HG03521 (cell line): ENCODE measurements around the gene NETO2.
A peak's percentile ranks its signal among the peaks of the same experiment; 100 is the strongest.
"Not testable (repeated sequence)": the region's sequence is repeated elsewhere in the genome, so short reads cannot be mapped to it uniquely, and the experiment has no call there.

ENCODE experiments used
- ATAC-seq: cut with Tn5 transposase; IDR thresholded peaks from one replicate; pipeline ENCODE4 v1.9.1; 2021; ENCODE audit warnings: mild to moderate bottlenecking, moderate library complexity; ENCODE audit not compliant: unreplicated experiment

Gene NETO2, protein sequence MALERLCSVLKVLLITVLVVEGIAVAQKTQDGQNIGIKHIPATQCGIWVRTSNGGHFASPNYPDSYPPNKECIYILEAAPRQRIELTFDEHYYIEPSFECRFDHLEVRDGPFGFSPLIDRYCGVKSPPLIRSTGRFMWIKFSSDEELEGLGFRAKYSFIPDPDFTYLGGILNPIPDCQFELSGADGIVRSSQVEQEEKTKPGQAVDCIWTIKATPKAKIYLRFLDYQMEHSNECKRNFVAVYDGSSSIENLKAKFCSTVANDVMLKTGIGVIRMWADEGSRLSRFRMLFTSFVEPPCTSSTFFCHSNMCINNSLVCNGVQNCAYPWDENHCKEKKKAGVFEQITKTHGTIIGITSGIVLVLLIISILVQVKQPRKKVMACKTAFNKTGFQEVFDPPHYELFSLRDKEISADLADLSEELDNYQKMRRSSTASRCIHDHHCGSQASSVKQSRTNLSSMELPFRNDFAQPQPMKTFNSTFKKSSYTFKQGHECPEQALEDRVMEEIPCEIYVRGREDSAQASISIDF

DNA sequence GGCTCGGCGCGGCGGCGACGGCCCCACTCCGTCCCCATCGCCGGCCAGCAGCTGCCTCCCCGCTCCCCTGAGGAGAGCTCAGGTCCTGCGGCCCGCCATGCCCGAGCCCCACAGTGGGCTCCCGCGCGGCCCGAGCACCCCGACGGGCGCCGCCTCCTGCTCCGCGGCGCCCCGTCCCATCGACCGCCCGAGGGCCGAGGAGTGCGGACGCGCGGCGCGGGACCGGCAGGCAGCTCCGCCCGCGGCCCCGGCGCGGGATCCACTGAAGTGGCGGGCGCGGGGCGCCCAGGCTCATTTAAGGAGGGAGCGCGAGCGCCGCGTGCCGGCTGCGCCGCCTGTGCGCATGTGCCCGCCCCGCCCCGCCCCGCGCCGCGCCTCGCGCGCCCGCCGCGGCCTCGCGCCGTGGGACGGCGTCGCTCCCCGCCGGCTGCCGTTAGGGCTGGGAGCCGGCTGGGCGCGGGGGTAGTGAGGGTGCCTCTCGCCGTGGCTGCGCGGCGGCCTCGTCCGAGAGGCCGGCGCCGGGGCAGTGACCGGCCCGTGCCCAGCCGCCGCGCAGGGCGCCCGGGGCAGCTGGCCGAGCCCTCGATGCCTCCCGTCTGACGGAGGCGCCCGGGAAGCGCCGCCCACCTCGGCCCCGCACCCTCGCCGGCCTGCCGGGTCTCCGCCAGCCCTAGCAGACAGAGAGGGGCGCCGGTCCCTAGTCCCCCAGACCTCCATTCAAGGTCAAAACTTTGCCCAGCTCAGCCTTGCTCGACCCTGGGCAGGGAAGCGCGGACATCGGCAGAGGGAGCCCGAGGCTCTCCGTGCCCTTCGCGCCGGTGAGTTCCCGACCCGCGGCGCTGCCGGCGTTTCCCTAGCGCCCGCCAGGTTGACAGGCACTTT is at the start of gene NETO2:
TSS of gene NETO2 (minus strand) at position 269 of the 882 bp plus-strand sequence. CDS start 333 bp downstream, outside the sequence.
- ATAC-seq = peak; percentile 47

DNA sequence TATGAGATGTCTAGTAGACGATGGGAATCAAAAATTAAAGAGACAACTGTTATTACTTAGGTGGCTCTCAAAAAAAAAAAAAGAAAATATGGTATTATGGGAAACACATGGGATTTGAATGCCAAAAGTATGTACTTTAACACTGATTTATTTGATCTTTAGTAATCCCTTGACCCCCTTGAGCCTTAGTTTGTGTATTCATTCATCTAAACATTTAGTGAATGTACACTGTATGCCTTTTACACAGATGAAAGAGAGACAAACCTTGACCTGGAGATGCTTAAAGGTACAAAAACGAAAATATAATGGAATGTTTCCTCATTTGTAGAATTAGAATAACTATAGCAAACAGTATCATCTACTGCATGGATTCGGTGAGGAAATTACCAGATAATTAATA is 38.6 kb upstream of the NETO2 start:
- no peak for ATAC-seq

DNA sequence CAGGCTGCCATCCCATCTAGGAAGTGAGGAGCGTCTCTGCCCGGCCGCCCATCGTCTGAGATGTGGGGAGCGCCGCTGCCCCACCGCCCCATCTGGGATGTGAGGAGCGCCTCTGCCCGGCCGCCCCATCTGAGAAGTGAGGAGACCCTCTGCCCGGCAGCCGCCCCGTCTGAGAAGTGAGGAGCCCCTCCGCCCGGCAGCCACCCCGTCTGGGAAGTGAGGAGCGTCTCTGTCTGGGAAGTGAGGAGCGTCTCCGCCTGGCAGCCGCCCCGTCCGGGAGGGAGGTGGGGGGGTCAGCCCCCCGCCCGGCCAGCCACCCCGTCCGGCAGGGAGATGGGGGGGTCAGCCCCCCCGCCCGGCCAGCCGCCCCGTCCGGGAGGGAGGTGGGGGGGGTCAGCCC is 37.3 kb upstream of the NETO2 start:
- not testable (repeated sequence) for ATAC-seq

DNA sequence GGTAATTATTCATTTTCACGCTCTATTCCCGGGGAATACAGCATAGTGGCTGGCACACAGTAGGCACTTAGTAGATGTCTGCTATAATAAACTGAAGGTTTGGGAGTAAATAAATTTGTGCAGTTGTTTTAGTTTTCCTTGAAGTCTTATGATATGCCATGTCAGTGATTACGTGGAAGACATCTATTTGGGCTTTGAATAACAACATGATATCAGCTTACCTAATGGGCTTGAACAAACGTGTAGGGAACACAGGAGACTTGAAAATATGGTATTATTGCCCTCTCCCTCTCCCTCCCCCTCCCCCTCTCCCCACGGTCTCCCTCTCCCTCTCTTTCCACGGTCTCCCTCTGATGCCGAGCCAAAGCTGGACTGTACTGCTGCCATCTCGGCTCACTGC is 36.3 kb upstream of the NETO2 start:
- no peak for ATAC-seq

DNA sequence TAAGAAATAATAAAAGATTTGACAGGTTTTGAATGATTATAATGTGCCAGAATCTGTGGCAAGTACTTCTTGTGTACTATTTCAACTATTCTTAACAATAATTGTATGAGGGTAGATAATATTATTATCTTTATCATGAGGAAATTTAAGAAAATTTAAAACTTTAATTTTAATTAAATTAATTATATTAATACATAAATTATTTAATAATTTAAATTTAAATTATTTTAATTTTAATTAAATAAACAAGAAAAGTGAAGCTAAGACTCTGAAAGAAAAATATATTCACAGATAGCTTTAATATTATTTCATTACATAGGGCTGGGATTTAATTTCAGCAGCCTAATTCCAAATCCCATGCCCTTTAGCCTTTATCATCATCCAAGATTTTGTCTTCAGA is 31.4 kb upstream of the NETO2 start:
- ATAC-seq = no peak

DNA sequence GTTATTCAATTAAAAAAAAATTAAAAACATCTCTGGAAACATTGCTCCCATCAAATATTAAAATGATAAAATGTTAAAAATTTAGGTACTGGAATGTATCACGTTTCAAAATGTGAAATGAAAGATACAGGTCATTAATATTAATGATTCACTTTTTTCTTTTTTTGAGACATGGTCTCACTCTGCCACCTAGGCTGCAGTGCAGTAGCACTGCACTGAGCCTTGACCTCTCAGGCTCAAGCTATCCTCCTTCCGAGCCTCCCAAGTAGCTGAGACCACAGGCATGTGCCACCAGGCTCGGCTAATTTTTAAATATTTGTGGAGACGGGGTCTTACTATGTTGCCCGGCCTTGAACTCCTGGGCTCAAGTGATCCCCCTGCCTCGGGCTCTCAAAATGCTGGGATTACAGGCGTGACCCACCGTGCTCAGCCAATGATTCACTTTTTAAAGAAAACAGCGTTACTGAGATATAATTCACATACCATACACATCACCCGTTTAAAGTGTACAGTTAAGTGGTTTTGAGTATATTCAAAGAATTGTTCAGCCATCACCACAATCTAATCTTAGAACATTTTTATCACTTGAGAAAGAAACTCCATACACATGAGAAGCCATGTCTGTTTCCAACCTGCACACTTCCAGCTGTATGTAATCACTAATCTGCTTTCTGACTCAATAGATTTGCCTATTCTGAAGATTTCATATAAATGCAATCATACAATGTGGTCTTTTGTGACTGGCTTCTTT is 19.1 kb upstream of the NETO2 start:
- no peak for ATAC-seq

DNA sequence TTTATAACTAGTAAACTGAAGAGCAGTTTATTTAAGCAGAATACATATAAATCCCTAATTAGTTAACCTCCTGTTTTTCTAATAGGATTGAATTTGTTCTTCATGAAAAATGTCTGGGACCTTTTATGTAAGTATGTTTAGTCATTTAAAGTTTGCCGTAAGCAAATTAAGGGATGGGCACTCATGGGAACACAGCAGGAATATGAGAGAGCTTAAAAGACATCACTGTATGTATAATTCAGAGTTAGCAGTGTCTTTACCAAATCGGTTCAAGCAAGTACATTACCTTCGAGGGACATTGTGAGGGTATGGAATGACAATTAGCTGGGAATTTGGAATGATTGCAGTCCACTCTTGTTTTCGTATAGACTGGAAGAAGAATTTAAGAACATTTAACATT is 17.7 kb upstream of the NETO2 start:
- ATAC-seq = no peak

DNA sequence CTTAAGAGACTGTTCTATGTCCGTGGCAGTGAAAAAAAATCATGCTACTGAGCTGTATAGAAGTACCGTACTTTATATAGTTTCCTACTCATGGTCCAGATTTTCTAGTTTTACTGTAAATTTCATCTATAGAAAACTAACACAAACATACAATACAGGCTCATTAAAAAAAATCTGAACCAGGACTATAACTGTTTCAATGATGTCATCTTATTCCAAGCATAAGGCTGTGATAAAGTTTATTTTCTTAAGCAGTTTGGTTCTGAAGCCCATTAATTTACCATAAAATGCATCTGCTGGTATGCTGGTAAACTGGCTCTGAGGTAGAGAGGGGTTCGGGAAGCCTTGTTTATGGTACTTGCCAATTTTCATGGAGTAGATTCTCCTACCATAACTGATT is 16.7 kb upstream of the NETO2 start:
- no peak for ATAC-seq

DNA sequence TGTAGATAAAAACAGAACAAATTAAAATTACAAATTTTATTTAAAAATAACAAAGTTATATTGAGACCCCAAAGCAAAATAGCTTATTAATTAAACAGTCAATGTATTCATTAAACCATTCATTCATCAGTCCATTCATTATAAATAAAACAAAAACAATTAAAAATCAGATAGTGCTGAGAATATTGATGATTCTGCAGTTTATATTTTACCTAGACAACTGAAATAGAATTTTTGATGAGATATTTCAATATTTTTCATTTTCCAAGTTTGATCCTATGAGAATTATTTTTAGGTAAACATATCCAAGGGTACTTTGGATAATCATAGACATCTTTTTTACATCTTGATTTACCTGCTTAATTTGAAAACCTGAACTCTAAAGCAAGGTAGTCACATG is 15.2 kb upstream of the NETO2 start:
- no peak for ATAC-seq

DNA sequence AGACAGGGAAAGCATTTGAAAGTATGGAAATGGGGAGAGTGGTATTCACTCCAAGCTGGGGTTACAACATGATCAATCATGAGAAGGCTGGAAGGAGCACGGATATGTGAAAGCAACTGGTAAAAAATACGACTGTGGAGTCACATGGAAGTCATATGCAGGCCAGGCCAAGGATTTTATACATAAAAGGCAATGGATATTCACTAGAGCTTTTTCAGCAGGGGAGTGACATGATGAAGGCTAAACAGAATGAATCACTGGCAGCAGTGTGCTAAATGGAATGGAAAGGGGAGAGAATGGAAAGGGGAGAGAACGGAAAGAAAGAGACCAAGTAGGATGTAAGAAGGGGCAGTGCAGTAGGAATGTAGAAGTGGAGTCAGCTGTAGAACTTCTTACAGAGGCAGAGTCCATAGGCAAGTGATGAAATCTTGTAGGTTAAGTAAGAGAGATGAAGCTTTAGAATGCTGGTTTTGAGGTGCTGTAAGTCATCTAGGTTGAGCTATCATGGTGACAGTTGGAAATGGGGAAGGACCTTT is 13.0 kb upstream of the NETO2 start:
- no peak for ATAC-seq

DNA sequence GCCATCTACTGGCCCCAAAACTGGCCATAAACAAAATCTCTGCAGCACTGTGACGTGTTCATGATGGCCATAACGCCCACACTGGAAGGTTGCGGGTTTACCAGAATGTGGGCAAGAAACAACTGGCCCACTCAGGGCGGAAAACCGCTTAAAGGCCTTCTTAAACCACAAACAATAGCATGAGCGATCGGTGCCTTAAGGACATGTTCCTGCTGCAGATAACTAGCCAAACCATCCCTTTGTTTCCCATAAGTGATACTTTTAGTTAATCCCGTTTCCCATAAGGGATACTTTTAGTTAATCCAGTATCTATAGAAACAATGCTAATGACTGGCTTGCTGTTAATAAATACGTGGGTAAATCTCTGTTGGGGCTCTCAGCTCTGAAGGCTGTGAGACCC is 8.8 kb upstream of the NETO2 start:
- not testable (repeated sequence) for ATAC-seq

DNA sequence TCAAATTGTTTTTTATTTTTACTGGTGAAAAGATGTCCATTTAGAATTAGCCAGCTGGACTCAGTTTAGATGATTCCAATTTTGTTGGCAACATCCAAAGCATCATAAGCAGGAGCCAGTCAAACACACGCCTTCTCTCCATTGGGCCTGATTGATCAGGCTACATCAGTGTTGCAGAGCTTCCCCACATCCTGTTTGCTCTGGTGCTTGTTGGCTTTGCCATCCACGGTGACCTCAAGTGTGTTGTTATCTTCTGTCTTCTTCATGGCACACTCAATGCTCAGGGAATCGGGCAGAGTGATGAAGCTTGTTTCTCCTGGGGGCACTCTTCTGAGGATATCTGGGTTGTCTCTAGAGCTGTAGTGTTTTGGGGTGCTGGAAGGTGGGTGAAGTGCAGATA is 6.3 kb upstream of the NETO2 start:
- no peak for ATAC-seq

DNA sequence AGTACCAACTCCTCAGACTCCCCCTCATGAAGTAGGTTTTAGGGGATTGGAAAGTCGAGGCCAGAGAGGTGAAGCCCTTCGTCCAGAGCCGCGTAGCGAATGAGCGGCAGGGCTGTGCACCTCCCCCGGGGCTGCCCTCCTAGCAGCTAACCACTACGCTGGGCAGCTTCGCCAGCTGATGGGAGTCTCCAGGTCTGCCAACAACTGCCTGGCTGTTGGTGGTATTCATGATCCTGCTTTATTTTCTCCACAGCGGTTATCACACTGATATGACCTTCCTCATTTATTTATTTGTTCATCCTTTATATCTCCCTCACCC is 773 bp upstream of the NETO2 start:
- no peak for ATAC-seq

DNA sequence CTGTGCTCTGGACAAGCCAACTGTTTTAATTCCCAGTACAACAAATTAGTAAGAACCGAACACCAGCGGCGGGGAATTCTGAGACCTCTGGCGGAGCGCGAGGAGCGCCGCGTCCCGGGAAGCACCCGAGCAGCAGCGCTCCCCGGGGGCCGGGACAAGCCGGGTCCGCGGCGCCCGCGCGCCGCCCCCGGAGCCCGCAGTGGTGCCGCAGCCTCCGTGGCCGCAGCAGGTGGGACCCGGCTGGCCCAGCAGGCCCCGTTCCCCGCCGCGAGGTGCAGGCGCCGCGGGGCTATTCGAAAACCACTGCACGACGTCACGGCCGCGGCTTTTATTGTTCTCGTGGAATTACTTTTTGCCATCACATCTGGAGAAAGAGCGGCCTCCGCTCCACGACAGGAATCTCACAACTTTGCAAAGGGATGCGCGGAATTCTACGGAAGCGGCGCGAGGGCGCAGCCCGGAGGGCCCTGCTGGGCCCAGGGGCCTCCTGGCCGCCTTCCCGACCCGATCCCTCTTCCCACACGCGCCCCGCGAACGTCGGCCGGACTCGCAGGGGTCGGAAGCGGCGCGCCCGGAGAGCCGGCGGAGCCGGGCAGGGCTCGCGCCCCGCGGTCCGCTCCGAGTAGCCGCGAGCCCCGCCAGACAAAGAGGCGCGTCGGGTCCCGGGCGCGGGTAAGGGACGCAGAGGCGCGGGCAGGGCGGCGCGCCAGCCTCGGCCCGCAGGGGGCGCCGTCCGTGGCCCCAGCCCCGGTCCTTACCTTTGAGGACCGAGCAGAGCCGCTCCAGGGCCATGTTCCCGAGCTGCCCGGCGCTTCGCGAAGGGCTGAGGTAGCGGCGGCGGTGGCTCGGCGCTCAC is 696 bp downstream of the NETO2 start:
- ATAC-seq = peak; percentile 62

DNA sequence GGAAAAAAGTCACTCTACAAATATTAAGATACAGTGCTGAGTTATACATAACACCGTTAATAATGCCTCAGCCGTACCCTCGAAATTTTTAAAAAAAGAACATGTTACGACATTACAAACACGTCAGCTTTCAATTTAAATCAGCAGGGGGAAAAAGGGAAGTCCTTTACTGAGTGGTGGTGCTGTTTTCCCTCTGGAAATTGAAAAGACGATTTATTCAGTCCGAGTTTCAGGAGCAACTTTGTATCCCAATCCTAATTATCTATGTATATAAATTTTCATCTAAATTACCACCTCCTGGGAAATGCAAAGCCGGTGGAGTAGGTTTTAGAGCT is 1.3 kb downstream of the NETO2 start:
- ATAC-seq = no peak

DNA sequence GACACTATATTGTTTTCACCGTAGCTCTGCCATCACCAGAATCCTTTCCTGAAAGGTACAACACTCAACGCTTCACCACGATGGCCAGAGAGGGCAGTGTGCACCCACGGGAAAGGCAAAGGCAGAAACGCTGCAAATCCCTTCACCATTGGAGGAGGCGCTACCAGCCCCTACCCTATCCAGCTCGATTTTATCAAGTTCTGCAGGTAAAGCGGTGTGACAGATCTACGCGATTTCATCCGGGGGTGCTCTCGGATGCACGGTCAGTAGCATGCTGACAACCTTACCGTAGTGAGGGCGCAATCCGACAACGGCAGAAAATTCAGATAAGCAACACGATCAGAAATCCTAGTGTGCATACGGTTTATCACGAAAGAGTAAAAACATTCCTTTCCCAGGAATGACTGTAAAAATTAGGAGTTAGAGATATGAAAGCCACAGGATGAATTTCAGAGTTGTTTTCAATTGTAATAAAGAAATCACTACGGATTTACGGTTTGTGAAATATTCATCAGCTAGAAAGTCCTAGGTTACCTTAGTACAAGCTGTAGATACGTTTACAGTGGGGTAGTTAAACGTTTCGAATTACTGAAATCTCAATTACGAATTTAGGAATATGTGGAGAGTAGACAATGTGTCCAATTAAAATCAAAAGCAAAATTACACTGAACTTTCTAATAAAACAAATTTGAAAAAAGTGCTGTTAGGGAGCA is 1.8 kb downstream of the NETO2 start:
- peak; percentile 41 for ATAC-seq

DNA sequence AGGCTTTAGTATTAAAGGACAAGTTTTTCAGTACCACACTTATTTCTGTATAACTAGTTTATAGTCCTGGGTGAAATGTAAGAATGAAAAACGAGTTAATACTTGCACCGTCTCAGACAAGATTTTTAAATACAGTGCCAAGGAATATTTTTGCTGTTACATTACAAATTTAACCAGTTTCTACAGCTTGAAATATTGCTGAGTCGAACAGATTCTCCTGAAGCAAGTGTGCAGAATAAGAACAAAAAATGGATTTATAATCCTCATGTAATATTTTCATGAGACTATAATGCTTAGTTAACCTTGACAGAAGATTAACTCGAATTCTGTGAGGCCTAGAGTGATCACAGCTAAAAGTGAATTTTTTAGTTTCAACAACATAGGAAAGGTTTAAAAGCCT is 3.1 kb downstream of the NETO2 start:
- ATAC-seq = no peak

DNA sequence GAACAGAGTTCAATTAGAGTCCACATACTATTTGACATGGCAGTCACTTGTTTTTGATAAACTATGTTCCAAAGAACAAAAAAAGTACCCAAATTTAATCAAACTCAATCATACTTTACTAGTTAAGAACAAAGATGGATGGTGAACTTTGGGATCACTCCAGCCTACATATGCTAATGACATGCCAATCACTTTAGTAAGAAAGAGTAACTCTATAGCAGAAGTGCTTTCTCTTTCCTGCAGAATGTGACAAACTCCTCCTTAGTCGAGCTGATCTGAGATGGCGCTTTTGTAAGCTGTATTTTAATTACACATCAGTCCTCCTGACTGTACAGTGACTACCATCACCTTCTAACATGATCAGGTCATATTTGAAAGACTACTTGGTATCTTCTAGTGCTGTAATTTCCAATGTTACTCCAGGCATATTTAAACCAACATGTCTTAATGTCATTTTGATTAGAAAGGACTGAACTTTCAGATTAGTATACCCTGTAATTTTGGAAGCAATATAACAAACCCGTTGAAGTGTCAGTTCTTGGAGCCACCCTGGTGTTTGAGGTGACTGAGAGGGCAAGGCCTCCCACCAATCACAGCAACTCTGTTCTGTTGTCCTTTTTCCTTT is 4.1 kb downstream of the NETO2 start:
- no peak for ATAC-seq

DNA sequence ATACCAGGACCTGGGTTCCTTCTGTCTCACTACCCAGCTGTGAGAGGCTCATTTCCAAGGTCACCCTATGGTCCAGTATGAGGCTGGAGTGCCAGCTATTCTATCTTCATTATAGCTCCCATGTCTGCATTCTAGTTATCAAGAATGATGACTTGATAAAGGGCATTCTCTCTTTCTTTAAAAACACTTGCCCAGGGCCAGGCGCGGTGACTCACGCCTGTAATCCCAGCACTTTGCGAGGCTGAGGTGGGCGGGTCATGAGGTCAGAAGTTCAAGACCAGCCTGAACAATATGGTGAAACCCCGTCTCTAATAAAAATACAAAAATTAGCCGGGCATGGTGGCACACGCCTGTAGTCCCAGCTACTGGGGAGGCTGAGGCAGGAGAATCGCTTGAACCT is 5.8 kb downstream of the NETO2 start:
- not testable (repeated sequence) for ATAC-seq
